GM19240 (cell line): ENCODE measurements around the gene ABHD5.

Experiments used
- DNase-seq: peaks from one replicate; pipeline ENCODE4 v3.0.0; 2011; ENCODE audit warnings: low spot score; ENCODE audit not compliant: insufficient read length

Gene ABHD5

DNA sequence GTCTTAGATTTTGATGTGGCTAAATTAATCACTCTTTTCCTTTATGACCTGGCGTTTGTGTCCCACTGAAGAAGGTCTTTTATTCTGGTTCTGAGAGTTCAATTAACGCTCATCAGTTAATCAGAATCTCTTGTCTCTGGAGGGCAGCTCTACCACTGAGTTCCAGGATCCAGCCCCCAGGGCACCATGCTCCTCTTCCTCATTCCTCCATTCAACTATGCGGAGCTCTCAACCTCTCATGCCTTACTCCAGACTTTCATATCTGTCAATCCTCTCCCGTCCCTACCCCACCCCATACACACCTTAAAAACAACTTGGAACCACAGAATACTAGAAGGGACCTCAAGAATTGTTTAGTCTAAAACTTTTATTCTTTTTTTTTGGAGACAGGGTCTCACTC lies 4.8 kb upstream of the ABHD5 start:
- DNase-seq: no peak

DNA sequence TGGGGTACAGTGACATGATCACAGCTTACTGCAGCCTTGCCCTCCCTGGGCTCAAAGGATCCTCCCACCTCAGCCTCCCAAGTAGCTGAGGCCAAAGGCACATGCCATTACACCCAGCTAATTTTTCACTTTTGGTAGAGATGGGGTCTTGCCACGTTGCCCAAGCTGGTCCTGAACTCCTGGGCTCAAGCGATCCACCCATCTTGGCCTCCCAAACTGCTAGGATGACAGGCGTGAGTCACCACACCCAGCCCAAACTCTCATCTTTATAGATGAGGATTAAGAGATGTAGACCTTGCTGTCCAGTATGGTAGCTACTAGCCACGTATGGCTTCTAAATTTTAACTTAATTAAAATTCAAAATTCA lies 4.4 kb upstream of the ABHD5 start:
- DNase-seq: no peak

DNA sequence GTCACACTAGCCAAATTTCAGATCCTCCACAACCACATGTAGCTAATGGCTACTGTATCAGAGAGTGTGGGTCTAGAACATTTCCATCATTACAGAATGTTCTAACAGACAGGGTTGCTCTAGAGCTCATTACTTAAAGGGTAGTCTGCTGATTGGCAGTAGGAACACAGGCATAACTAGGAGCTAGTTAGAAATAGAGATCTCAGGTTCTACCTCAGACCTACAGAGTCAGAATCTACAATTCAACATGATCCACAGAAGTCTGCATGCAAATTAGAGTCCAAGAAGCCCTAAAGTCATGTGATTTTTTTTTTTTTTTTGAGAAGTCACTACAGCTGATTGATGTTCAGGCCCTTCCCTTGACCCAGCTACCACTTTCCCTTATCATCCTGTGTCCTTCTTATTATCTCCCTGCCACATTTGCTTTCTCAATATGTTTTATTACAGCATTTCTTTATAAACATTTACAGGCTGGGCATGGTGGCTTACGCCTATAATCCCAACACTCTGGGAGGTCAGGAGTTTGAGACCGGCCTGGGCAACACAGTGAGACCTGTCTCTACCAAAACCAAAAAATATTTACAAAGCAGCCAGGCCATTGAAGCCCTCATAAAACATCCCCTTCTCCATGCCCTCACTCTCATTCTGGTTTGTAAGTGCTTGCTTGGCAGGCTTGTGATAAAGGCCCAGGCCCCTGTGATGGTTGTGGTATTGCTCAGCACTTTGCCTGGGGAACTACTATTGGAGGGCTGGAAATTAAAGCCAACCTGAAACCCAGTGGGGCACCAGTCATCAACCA lies 3.8 kb upstream of the ABHD5 start:
- no peak for DNase-seq

DNA sequence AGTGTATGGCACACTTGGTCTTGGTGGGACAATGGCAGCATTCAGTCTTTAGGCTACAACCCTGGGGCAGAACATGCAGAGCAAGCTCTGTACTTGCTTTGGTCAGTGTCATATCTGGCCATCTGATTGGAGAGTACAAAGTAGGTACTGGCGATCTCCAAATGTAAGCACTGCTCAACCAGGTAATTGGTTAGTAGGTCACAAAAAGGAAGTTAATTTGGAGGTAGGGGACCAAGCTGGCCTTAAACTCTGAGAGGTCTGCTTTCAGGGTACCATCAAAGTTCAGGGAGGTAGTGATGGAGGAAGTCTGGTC lies 3.3 kb upstream of the ABHD5 start:
- no peak for DNase-seq

DNA sequence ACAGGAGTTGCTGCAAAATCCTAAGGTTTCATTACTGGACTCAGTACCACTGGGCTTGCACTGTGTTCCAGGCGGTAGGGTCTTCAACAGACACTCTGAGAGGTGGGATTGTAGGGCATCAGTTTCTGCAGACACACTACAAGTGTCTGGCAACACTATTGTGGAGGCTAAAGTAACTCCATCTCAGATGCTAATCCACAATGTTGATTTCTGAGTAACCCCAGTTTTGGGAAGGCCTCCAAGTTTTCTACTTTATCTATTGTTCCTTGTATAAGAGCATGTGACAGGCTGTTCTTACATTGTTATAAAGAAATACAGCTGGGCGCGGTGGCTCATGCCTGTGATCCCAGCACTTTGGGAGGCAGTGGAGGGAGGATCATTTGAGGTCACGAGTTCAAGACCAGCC lies 2.5 kb upstream of the ABHD5 start:
- no peak for DNase-seq

DNA sequence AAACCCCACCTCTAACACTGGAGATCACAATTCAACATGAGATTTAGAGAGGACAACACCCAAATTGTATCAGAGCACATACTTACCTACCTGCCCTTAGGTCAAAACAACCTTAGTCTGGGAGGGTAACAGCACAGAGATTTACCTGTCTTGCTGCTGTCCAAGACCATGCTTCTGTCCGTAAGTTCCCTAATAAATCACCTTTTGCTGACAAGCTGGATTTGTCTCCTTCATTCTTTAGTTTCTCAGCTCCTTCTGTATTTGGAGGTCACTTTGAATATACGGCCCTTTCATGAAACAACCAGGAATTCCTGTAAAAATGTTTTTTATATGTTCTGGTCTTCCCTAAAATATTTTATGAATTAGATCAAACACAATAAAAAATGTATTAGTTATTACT lies 1.6 kb upstream of the ABHD5 start:
- DNase-seq: no peak

DNA sequence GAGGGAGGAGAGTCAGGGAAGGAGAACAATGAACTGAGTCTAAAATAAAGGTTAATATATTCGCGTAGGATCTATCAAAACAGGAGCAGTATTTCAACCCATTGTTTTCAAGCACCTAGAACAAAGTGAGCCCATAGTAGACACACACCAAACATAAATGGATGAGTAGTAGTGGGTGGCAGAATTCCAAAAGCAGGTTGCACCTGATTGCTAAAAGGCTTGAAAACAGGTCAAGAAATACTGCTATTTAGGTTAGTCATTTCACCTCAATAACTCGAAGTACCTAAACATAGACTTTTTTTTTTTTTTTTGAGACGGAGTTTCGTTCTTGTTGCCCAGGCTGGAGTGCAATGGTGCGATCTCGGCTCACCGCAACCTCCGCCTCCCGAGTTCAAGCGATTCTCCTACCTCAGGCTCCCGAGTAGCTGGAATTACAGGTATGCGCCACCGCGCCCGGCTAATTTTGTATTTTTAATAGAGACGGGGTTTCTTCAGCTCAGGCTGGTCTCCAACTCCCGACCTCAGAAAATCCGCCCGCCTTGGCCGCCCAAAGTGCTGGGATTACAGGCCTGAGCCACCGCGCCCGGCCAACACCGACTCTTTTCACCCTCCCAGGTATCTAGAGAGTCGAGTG lies 855 bp upstream of the ABHD5 start:
- DNase-seq: no peak

DNA sequence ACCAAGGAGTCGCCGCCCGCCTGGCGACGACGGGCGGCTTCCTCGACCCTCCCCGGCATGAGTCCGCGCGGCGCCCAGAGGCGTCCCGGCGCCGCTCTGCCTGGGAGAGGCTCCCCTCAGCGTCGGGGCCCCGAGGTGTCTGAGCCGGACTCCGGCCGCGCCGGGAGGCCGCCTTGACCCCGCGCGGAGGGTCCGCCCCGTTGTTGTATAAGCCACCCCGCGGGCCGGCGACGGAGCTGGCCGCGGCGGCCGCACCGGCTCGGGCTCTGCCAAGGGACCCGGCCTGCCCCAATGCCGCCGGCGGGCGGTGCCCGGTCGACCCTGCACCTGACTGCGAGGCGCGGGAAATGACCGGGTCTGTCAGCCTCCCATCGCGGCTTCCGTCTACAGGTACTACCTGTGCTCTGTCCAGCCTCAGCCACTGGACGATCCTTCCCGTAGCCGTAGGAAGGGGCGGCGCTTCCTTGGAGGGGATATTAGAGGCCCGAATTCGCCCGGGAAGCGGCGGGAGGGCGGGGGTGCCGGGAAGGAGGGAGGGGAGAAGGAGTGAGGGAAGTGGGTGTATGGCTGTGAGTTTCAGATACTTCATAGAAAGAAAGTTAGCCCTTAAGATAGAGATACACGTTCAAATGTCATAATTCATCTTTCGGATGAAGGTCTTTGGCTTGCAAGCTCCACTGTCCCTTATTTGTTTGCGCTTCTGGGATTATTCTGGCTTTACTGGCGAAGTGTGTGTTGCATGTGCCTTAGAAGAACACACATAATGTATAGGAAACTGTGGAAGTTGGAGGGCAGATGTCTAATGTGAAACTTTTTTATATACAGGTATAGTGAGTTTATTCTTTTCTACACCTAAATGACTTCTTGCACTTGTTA lies 620 bp downstream of the ABHD5 start:
- peak; percentile 8 for DNase-seq

DNA sequence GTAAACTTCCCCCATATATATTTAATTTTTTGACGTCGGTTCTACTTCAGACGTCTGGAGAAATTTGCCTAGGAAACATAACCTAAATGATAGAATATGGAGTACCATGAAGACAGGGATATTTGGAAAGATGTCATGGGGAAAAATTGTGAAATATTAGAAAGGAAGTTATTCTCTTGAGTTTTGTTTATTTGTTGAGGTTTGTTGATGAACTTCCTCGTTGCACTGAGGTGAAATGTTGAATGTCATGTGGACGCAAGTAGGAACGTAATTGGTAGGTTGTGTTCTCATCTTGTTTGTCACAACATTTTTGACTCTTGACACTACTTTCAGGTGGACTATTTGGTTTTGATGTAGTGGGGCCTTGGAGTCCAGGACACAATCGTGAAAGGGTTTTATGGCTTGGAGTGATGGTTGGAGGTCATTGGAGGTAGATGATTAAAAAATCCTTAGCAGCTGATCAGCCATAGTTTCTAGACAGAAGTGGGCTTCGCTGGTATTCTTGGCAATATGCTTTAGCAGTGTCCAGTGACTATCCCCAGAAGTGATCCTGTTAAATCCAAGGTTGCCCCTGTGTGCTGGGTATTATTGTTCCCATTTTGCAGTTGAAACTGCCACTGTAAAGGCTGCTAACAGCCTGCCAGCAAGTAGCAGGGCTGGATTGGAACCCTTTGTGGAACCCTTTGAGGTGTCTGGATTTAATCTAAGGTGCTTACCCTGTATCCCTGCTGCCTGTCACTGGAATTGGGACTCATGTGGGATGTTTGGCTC lies 1.5 kb downstream of the ABHD5 start:
- DNase-seq: no peak

DNA sequence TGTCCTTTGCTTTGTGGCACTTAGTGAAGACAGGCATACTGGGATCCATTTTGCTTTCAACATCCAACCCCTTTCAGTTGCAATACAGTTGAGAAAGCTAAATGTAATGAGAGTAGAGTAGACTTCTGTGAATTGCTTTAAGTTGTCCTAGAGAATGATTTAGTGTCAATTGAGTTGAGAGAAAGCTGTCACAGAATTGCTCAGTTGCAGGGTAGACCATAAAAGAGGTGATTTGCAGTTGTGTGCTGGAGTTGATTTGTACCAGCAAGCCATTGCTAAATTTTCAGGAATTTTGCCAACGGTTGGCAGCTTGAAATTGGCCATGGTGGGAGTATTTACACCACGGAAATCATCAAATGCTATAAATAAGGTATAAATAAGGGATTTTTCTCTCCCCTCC lies 2.2 kb downstream of the ABHD5 start:
- DNase-seq: no peak

DNA sequence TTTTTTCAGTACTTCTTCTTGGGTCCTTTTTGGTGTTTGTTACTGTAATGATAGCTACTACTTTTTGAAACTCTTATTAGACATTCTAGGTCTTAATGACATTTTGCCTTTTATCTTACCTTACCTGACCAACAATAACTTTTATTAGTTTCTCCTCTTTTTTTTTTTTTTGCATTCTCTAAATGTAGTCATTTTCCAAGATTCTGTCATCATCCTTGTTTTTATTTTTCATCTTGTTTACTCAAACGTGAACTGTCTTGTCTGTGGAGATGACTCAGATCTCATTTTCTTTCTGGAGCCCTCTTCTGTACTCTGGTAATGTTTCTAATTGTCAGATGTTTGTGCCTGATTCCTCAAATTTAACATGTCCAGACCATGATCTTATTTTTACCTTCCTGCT lies 2.9 kb downstream of the ABHD5 start:
- DNase-seq: no peak

DNA sequence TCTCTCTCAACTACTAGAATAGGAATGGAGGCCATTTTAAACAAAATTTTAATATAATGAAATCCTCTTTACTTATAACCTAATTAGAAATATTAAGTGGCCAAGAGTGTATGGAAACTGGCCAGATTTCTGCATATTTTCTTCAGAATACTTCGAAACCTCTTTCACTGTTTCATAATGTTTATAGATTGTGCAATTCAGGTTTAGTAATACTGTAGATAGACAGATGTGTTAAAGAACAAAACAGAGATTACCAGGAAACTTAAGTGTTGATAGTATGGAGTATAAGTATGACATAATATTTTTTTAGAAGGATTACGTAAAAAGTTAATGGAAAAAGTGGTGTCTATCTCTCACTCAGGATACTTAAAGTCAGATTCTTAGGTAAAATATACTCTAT lies 4.7 kb downstream of the ABHD5 start:
- no peak for DNase-seq

DNA sequence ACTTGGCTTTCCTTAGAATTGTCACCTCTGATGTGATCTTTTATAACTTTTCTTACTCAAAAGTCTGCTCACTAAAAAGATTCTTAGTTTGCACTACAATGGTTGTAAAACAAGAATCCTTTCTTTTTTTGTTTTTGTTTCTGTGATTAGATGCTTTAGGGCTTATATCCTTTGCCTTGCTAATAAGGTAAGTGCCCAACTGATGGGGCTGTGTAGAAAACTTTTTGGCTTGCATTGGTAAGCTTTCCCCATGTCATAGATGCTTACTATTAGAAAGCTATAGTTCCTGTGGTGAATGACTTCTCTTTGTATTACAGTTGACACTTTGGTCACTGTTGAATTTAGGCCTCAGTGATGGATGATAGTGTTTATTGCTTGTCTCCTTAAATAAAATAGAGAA lies 5.1 kb downstream of the ABHD5 start:
- no peak for DNase-seq

DNA sequence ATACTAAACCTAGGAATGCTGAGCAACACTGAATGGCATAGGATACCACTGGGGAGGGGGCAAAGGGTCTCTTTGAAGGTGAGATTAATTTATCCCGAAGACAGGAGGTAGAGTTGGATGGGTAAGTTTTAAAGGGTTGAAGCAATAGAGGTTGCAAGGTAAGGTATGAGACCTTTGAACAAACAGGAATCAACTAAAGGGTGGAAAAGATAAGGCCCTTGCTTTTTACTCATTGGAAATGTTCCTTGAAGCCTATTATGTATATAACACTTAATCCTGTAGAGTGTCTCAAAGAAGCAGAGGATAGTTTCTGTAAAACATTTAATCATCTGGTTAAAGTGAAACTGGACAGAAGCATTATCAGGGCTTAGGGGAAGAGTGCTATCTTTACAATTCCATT lies 5.7 kb downstream of the ABHD5 start:
- no peak for DNase-seq

DNA sequence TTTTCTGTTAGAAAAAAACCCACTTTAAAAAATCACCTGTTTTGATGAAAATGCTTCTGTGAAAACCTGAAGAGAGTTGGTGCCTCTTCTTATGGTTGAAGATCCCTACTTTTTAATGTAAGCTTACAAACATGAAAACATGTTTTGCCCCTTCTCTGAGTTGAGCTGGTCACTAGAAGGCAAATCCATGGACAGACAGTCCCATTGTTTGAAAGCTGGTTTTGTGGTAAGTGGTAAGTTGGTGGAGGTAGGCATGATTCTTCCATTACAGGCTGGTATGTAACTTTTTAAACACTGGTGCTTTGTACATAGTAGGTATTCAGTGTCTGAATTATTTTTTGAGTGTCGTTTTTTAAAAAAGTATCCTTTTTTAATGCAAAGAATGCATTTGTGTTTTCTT lies 6.1 kb downstream of the ABHD5 start:
- DNase-seq: no peak

DNA sequence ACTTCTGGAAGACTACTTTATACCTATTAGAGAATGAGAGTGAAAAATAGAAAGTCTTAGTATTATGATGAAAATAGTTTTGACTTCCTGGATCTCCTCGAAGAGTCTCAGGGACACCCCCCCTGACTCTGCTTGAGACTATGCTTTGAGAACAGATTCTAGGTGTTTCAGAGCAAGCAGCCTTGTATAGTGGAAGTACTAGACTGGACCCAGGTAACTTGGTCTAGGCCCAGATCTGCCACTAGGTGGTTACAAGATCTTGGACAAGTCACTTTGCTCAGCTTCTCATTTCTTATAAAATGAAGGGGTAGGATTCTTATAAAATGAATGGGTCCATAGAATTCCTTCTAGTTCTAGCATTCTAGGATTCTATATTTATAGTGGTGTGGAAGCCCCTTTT lies 9.1 kb downstream of the ABHD5 start:
- peak; percentile 19 for DNase-seq

DNA sequence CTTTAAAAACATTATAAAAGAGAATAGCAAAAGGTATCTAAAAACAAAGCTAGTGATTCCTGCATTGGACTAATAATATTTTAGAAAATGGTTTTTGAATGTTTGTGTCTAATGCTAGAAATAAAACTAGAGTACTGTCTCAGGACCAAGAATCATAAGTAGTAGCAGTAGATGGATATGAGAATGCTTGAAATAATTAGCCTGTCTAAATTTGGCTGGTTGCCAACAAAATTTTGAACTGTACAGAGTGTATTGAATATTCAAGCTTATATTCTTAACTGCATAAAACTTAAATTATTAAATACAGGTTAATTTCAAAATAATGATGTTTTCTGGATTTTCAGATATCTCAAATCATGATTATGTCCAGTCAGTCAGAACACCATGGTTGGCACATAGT lies 14.0 kb downstream of the ABHD5 start:
- DNase-seq: no peak

DNA sequence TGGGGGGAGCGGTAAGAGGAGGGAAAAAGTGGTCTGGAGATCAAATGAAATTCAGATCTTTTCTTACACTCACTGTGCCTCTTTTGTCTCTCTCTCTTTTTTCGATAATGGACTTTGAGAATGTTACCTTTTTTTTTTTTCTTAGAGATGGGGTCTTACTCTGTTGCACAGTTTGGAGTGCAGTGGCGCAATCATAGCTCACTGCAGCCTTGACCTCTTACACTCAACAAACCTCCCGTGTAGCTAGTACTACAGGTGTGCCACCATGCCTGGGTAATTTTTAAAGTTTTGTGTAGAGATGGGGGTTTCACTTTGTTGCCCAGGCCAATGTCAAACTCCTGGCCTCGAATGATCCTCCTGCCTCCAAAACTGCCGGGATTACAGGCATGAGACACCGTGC lies 15.6 kb downstream of the ABHD5 start:
- DNase-seq: no peak

DNA sequence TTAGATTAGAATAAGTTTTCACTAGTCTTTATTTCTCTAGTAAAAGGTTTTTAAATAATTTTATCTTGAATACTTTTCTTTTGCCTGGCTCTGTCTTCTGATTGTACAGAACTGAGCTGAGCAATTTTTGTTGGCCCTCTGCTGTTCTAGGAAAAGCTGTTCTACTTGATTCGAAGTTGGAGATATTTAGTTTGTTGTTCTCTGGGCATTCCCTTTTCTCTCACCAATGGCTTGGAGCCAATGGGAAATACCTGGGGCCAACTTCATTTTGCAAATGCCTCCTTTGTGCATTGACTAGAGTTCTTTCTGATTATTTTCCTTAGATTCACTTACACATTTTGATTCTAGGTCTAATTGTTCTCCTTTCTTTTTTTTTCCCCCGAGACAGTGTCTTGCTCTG lies 16.5 kb downstream of the ABHD5 start:
- no peak for DNase-seq

DNA sequence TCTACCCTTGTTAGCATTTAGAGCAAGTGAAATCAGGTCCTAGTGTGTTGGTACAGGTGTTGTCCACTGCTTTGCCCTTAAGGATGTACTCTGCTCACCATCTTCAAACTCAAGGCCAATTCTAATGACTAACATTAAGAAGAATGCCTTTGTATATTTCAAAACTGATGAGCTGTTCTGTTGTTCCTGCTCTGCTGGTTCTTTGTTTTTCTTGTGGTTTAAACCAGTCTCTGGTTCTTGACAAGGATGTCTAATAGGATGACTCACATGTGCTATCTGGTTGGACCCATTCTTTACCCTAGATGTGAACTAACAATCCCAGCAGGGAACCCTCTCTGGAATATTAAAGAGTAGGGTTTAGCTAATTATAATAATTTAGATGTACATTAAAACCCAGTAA lies 17.3 kb downstream of the ABHD5 start:
- DNase-seq: no peak

DNA sequence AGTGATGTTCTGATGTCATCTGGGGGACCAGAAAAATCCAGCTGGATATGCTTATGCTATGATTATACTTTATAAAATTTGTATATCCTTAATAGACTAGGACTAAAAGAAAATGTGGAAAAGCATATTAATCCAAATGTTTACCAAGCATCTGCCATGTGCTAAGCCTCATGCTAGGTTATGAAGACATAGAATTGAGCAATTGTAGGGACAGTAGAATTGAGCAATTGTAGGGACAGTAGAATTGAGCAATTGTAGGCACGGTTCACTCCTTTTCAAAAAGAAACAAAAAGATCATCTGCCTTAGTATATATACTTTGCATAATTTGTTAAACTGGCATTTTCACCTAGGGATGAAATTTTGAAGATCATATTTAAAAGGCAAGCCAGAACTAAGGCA lies 18.3 kb downstream of the ABHD5 start:
- DNase-seq: no peak

DNA sequence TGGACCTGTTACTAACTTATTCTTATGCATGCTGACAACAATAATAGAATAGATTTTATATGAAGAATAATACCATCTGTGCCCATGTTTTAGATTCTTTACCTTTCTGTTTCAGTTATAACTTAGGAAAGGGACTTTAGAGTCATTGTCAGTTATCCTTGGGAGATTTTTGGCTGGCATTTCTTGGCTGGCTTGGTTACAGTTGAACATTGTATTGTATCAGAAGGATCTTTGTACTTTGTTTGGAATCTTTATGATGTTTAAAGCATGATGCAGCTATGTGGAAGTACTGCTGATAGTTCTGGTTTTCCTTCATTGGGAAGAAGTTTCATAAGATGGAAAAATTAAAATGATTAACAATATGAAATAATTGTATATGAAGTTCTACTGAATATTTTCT lies 19.9 kb downstream of the ABHD5 start:
- DNase-seq: no peak
